LNCAP (cell line): ENCODE measurements around the gene TRAP1.

Experiments used
- CTCF ChIP-seq: fragments of 450-650 bp; IDR thresholded peaks from 2 replicates; pipeline ENCODE4 v1.5.1; 2017; ENCODE audit warnings: mild to moderate bottlenecking

TRAP1 gene

GRCh38 chr16:3744018-3744417 lies 26.7 kb upstream of the TRAP1 start:
- no peak for TF ChIP-seq CTCF

- no peak for TF ChIP-seq CTCF
These were observed 23.6 kb upstream of the TRAP1 start for GRCh38 chr16:3740934-3741333.

- no peak for TF ChIP-seq CTCF
These were observed 22.9 kb upstream of the TRAP1 start for GRCh38 chr16:3740186-3740585.

- no peak for TF ChIP-seq CTCF
These were observed 22.3 kb upstream of the TRAP1 start for GRCh38 chr16:3739636-3740035.

- no peak for TF ChIP-seq CTCF
These were observed 21.2 kb upstream of the TRAP1 start for GRCh38 chr16:3738541-3738940.

- TF ChIP-seq CTCF, result no peak
These were observed 20.8 kb upstream of the TRAP1 start for GRCh38 chr16:3738128-3738527.

GRCh38 chr16:3737181-3737580 lies 19.9 kb upstream of the TRAP1 start:
- TF ChIP-seq CTCF, result no peak

GRCh38 chr16:3736116-3736515 lies 18.8 kb upstream of the TRAP1 start:
- TF ChIP-seq CTCF, result no peak
